Esophagus muscularis mucosa (tissue), 3 donors: ENCODE measurements around the gene CNTNAP4.

Source experiments
- EP300 ChIP-seq: sonication (generic); formaldehyde crosslinking; IDR thresholded peaks from one replicate; pipeline ENCODE4 v1.6.1; 2017; ENCODE audit warnings: antibody characterized with exemption
- TF ChIP-seq, protein P1 (sequence below), 3 experiments: fragments of 200-600 bp in 2 of 3; fragments of 450-650 bp in 1 of 3; sonication (generic) in 2 of 3; IDR thresholded peaks; one replicate each; pipeline ENCODE4 v1.5.1; 2017 to 2019; ENCODE audit warnings: antibody characterized with exemption in 3 of 3, mild to moderate bottlenecking in 2 of 3, moderate library complexity in 1 of 3

DNA sequence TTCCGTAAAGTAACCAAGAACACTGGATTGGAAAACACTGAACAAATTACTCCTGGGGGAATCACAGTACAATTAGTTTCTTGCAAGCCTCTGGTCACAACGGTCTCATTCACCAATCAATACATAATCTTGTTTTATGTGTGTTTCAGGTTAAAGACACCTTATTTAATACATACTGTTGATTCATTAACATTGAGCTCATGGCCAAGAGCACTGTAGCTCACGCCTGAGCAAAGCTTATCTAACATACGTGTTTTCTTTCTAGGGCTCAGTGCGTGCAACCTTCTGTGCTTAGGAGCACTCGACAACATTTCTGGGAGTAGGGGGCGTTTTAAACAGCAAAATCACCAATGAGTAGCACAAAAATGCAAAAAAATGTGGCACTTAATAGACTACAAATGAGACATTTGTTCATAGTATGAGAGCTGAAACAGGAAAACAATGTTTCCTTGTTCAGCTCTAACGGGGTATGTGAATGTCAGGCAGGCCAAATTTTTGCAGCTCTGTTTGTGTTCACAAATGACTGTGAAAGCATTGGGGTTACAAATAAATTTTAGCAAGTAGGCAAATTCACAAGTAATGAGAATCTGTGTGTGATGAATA, 206.2 kb downstream of the CNTNAP4 start:
- TF ChIP-seq EP300: no peak
- TF ChIP-seq, protein P1, sequence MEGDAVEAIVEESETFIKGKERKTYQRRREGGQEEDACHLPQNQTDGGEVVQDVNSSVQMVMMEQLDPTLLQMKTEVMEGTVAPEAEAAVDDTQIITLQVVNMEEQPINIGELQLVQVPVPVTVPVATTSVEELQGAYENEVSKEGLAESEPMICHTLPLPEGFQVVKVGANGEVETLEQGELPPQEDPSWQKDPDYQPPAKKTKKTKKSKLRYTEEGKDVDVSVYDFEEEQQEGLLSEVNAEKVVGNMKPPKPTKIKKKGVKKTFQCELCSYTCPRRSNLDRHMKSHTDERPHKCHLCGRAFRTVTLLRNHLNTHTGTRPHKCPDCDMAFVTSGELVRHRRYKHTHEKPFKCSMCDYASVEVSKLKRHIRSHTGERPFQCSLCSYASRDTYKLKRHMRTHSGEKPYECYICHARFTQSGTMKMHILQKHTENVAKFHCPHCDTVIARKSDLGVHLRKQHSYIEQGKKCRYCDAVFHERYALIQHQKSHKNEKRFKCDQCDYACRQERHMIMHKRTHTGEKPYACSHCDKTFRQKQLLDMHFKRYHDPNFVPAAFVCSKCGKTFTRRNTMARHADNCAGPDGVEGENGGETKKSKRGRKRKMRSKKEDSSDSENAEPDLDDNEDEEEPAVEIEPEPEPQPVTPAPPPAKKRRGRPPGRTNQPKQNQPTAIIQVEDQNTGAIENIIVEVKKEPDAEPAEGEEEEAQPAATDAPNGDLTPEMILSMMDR (IDR thresholded peaks at IDR 0.05): no peak
